Activated CD4-positive, alpha-beta T cell treated with anti-CD3 and anti-CD28 coated beads for 36 hours (primary cell): ENCODE results near the gene RUSF1. TPM values are rescaled to one million over a fixed set of nuclear protein-coding genes. Genes with fewer than 3 reads are reported as not detected.
A peak's percentile ranks its signal among the peaks of the same experiment; 100 is the strongest.

ENCODE experiments used
- ATAC-seq: fragments of 200-7000 bp; cut with Tn5 transposase; one replicate; pipeline ENCODE4 v1.10.0; 2021; ENCODE audit warnings: mild to moderate bottlenecking, moderate library complexity
- CTCF ChIA-PET: fragments of 350-600 bp; sonication (Branson Sonifier 250); formaldehyde crosslinking; loops from one replicate; lab custom pipeline; 2021; ENCODE audit warnings: antibody characterized with exemption; lab: Charles Lee
- POLR2A ChIA-PET: fragments of 350-600 bp; sonication (Branson Sonifier 250); formaldehyde crosslinking; loops from one replicate; lab custom pipeline; 2021; ENCODE audit warnings: antibody characterized with exemption, inconsistent platforms; lab: Charles Lee
- DNase-seq: peaks from one replicate; pipeline ENCODE4 v3.0.0-alpha.2; 2020
- H3K27ac Mint-ChIP-seq: one replicate; pipeline ENCODE4 v1.8.0; 2021; ENCODE audit warnings: mixed read lengths
- H3K27me3 Mint-ChIP-seq: one replicate; pipeline ENCODE4 v1.8.0; 2021; ENCODE audit warnings: mixed read lengths
- H3K36me3 Mint-ChIP-seq: one replicate; pipeline ENCODE4 v1.8.0; 2021; ENCODE audit warnings: low read depth, mixed read lengths
- H3K4me1 Mint-ChIP-seq: one replicate; pipeline ENCODE4 v1.8.0; 2021; ENCODE audit warnings: mixed read lengths
- H3K4me3 Mint-ChIP-seq: one replicate; pipeline ENCODE4 v1.8.0; 2021; ENCODE audit warnings: mild to moderate bottlenecking, moderate library complexity, mixed read lengths
- H3K9me3 Mint-ChIP-seq: one replicate; pipeline ENCODE4 v1.8.0; 2021; ENCODE audit warnings: low read depth, mixed read lengths
- intact Hi-C, 2 experiments: fragments of 100-400 bp; cut with DNase I in 1 of 2; cut with micrococcal nuclease in 1 of 2; formaldehyde crosslinking; loops; one replicate each; pipeline versions ENCODE4 v1.14.2 to v1.15.1; 2022 to 2024; cut with DNase I, micrococcal nuclease
- total RNA-seq, 2 experiments: library from RNA; stranded (reverse); gene quantifications; one replicate each; pipeline ENCODE4 v1.2.3, GENCODE V29; 2021

RUSF1 gene
- total RNA-seq, 2 experiments from 2014 or later: 36.3 to 37.7 TPM

DNA sequence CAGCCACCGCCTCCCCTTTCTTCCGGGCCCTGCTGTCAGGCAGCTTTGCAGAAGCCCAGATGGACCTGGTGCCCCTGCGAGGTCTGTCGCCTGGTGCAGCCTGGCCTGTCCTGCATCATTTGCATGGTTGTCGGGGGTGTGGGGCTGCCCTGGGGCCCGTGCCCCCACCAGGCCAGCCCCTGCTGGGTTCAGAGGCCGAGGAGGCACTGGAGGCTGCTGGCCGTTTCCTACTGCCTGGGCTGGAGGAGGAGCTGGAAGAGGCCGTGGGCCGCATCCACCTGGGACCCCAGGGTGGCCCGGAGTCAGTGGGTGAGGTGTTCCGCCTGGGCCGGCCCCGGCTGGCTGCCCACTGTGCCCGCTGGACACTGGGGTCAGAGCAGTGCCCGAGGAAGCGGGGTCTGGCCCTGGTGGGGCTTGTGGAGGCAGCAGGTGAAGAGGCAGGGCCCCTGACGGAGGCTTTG, 41.8 kb downstream of the RUSF1 start:
- intact Hi-C loops: no loop called here
- CTCF ChIA-PET: no interaction called here
- ATAC-seq (no peak), DNase-seq (no peak)
- H3K27me3 Mint-ChIP-seq: peaks cover 4% of the 10 kb centered on the region
- peaks cover 12% of the 10 kb centered on the region for H3K36me3 Mint-ChIP-seq
- POLR2A ChIA-PET: no interaction called here
- H3K4me1 Mint-ChIP-seq: peaks cover 8% of the 10 kb centered on the region
- no peak overlapping the region for H3K27ac Mint-ChIP-seq
- no peaks in the 10 kb centered on the region for H3K9me3 Mint-ChIP-seq
- no peak overlapping the region for H3K4me3 Mint-ChIP-seq

DNA sequence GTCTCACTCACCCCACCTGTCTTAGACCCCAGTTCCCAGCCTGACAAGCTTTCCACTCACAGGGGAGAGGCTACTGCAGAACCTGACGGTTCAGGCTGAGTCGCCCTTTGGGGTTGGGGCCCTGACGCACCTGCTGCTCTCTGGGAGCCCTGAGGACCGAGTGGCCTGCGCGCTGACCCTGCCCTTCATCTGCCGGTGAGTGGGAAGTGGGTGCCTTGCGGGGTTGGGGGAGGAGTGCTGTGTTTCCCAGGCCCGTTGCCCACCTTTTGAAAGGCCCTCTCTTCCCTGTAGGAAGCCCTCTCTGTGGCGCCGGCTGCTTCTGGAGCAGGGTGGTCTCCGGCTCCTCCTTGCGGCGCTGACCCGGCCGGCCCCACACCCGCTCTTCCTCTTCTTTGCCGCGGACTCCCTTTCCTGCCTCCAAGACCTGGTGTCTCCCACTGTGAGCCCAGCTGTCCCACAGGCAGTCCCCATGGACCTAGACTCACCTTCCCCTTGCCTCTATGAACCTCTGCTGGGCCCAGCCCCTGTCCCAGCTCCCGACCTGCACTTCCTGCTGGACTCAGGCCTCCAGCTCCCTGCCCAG, 42.3 kb downstream of the RUSF1 start:
- POLR2A ChIA-PET: no interaction called here
- CTCF ChIA-PET: no interaction called here
- ATAC-seq (no peak), DNase-seq (no peak)
- Mint-ChIP-seq H3K27me3 (no peaks in the 10 kb centered on the region), H3K9me3 (no peaks in the 10 kb centered on the region), H3K36me3 (peaks cover 12% of the 10 kb centered on the region), H3K4me3 (no peak overlapping the region), H3K4me1 (peaks cover 11% of the 10 kb centered on the region), H3K27ac (no peak overlapping the region)
- intact Hi-C loops: no loop called here

- Mint-ChIP-seq H3K4me3 (no peak overlapping the region), H3K27me3 (no peaks in the 10 kb centered on the region), H3K27ac (no peak overlapping the region), H3K36me3 (peaks cover 12% of the 10 kb centered on the region), H3K4me1 (peaks cover 20% of the 10 kb centered on the region), H3K9me3 (no peaks in the 10 kb centered on the region)
- intact Hi-C loops: no loop called here
- CTCF ChIA-PET: no interaction called here
- ATAC-seq (no peak), DNase-seq (no peak)
- POLR2A ChIA-PET: no interaction called here
Measured at GRCh38 chr16:31464781-31465260, 43.4 kb downstream of the RUSF1 start.

- ATAC-seq: no peak
- no peak for DNase-seq
- Mint-ChIP-seq H3K9me3 (no peaks in the 10 kb centered on the region), H3K36me3 (peaks cover 12% of the 10 kb centered on the region), H3K27ac (no peak overlapping the region), H3K4me1 (peaks cover 20% of the 10 kb centered on the region), H3K4me3 (no peak overlapping the region), H3K27me3 (no peaks in the 10 kb centered on the region)
- ChIA-PET CTCF (no interaction called here), POLR2A (interaction anchor here (1.2 kb wide), 1 partner anchor 39 kb away, joined by 3 read pairs; no protein-coding TSS in a partner anchor)
- intact Hi-C loops: no loop called here
Measured at GRCh38 chr16:31464348-31464769, 43.8 kb downstream of the RUSF1 start.

GRCh38 chr16:31461921-31462804, 46.0 kb downstream of the RUSF1 start:
- H3K9me3 Mint-ChIP-seq: no peaks in the 10 kb centered on the region
- peaks cover 25% of the 10 kb centered on the region for H3K36me3 Mint-ChIP-seq
- no peak overlapping the region for H3K4me3 Mint-ChIP-seq
- ATAC-seq: no peak
- no peaks in the 10 kb centered on the region for H3K27me3 Mint-ChIP-seq
- ChIA-PET CTCF (interaction anchor here (1.0 to 3.3 kb wide), 5 partner anchors 12 to 406 kb away, joined by 3 to 17 read pairs (median 4); no protein-coding TSS in a partner anchor), POLR2A (interaction anchor here (0.6 kb wide), 1 partner anchor 15 kb away, joined by 3 read pairs; no protein-coding TSS in a partner anchor)
- no peak for DNase-seq
- peaks cover 26% of the 10 kb centered on the region for H3K4me1 Mint-ChIP-seq
- no peak overlapping the region for H3K27ac Mint-ChIP-seq
- intact Hi-C loops: no loop called here

DNA sequence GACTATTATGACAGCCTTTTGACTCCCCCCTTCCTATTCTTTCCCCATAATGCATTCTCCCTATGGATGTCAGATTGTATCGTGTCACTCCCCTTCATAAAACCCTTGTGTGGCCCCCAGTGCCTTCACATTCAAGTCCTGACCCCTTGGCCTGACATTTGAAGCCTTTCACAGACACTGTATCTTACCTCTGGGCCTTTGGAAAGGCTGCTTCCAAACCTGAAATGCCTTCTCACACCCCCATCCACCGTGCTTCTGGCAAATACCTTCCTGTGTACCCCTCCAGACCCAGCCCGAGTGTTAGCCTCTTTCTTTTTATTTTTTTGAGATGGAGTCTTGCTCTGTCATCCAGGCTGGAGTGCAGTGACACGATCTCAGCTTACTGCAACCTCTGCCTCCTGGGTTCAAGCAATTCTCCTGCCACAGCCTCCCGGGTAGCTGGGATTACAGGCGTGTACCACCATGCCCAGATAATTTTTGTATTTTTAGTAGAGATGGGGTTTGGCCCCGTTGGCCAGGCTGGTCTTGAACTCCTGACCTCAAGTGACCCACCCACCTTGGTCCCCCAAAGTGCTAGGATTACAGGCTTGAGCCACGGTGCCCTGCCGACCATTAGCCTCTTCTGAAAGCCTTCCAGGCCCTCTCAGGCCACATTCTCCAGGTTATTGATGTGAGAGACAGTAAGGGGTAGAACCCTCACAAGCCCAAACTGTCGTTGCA, 46.8 kb downstream of the RUSF1 start:
- Mint-ChIP-seq H3K4me1 (peaks cover 26% of the 10 kb centered on the region), H3K36me3 (peaks cover 25% of the 10 kb centered on the region), H3K27me3 (no peaks in the 10 kb centered on the region), H3K27ac (peak overlapping the region; percentile 15), H3K9me3 (no peaks in the 10 kb centered on the region), H3K4me3 (peak overlapping the region; percentile 4)
- no peak for DNase-seq
- intact Hi-C loops: no loop called here
- CTCF ChIA-PET: interaction anchor here (0.5 to 3.3 kb wide), 25 partner anchors 9 to 479 kb away, joined by 3 to 17 read pairs (median 3); partner anchors contain the start of genes PYCARD, RUSF1 and TGFB1I1
- ATAC-seq: no peak
- POLR2A ChIA-PET: interaction anchor here (0.6 to 1.4 kb wide), 2 partner anchors 9 to 76 kb away, joined by 5 to 6 read pairs; no protein-coding TSS in a partner anchor

DNA sequence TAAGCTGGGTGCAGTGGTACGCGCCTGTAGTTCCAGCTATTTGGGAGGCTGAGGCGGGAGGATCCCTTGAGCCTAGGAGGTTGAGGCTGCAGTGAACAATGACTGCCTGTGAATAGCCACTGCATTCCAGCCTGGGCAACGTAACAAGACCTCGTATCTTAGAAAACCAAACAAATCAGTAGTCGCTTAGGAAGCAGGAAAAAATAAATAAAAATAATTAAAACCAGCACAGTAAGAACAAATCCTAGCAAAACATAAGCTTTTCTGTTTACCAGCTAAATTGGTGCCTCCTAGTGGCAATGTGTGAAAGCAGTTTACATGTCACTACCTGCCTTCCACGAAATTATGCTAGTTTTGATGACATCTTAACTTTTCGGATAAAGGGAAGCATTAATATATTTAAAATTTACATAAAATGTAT, 47.6 kb downstream of the RUSF1 start:
- peaks cover 32% of the 10 kb centered on the region for H3K4me1 Mint-ChIP-seq
- no peaks in the 10 kb centered on the region for H3K27me3 Mint-ChIP-seq
- ChIA-PET CTCF (interaction anchor here (0.5 to 3.3 kb wide), 33 partner anchors 9 to 478 kb away, joined by 3 to 17 read pairs (median 3); partner anchors contain the start of genes PYCARD, RUSF1 and TGFB1I1), POLR2A (interaction anchor here (0.5 to 1.4 kb wide), 5 partner anchors 10 to 412 kb away, joined by 3 to 6 read pairs (median 5); no protein-coding TSS in a partner anchor)
- H3K27ac Mint-ChIP-seq: peak overlapping the region; percentile 94
- no peak for DNase-seq
- ATAC-seq: no peak
- H3K4me3 Mint-ChIP-seq: peak overlapping the region; percentile 79
- intact Hi-C loops: no loop called here
- no peaks in the 10 kb centered on the region for H3K9me3 Mint-ChIP-seq
- H3K36me3 Mint-ChIP-seq: peaks cover 30% of the 10 kb centered on the region

GRCh38 chr16:31459687-31460581, 48.3 kb downstream of the RUSF1 start:
- Mint-ChIP-seq H3K27ac (peak overlapping the region; percentile 94), H3K36me3 (peaks cover 30% of the 10 kb centered on the region), H3K4me3 (peak overlapping the region; percentile 85), H3K27me3 (no peaks in the 10 kb centered on the region), H3K9me3 (no peaks in the 10 kb centered on the region), H3K4me1 (peaks cover 39% of the 10 kb centered on the region)
- DNase-seq: peak; percentile 100
- peak; percentile 83 for ATAC-seq
- intact Hi-C loops: loop anchor here (1.0 to 5.0 kb wide), 24 partner anchors 17 to 809 kb away; partner anchors contain the start of genes RUSF1 (in 2 of the 2), SETD1A (in 2 of the 2), ZNF646 (in 2 of the 2) and ZNF668 (in 2 of the 2)
- ChIA-PET POLR2A (interaction anchor here (0.5 to 2.3 kb wide), 11 partner anchors 10 to 418 kb away, joined by 3 to 11 read pairs (median 4); partner anchors contain the start of gene FUS), CTCF (interaction anchor here (0.5 to 6.2 kb wide), 32 partner anchors 8 to 474 kb away, joined by 3 to 35 read pairs (median 4); partner anchors contain the start of genes PYCARD, PYDC1, RUSF1 and ZNF843)

GRCh38 chr16:31458844-31459686, 49.1 kb downstream of the RUSF1 start, which contains the start of gene ARMC5:
TSS of gene ARMC5 (plus strand) at chr16:31459501. CDS start at chr16:31459525, 24 bp downstream.
- H3K4me3 Mint-ChIP-seq: peak within 1 kb of the TSS; percentile 85
- peak; percentile 98 for DNase-seq
- peak; percentile 81 for ATAC-seq
- CTCF ChIA-PET: interaction anchor here (0.6 to 6.2 kb wide), 11 partner anchors 10 to 436 kb away, joined by 3 to 35 read pairs (median 5); partner anchors contain the start of genes PYDC1, ZNF267 and ZNF843
- POLR2A ChIA-PET: interaction anchor here (0.5 to 2.3 kb wide), 7 partner anchors 14 to 419 kb away, joined by 3 to 11 read pairs (median 4); partner anchors contain the start of gene FUS
- H3K27me3 Mint-ChIP-seq: no peaks in the 10 kb centered on the region
- H3K27ac Mint-ChIP-seq: peak within 1 kb of the TSS; percentile 94
- peaks cover 27% of the 10 kb centered on the region for H3K36me3 Mint-ChIP-seq
- intact Hi-C loops: loop anchor here (1.0 to 5.0 kb wide), 25 partner anchors 16 to 808 kb away; partner anchors contain the start of genes RUSF1 (in 2 of the 2), SETD1A (in 2 of the 2), ZNF646 (in 2 of the 2) and ZNF668 (in 2 of the 2)
- peaks cover 42% of the 10 kb centered on the region for H3K4me1 Mint-ChIP-seq
- H3K9me3 Mint-ChIP-seq: no peaks in the 10 kb centered on the region
